MM.1S (cell line): ENCODE results near the gene USP13.

ENCODE experiments used
- DNase-seq: peaks from one replicate; pipeline ENCODE4 v3.0.0-alpha.2; 2015
- H2AFZ ChIP-seq: fragments of 300-600 bp; sonication (generic); 2 replicates; pipeline ENCODE4 v1.6.0; 2016; ENCODE audit warnings: antibody characterized with exemption, low read length
- H3F3A ChIP-seq: fragments of 300-600 bp; sonication (generic); 2 replicates; pipeline ENCODE4 v1.6.1; 2016; ENCODE audit warnings: mild to moderate bottlenecking, antibody characterized with exemption, low read length, moderate library complexity, mixed read lengths; ENCODE audit not compliant: insufficient read depth
- H3K27ac ChIP-seq: fragments of 300-600 bp; sonication (generic); 2 replicates; pipeline ENCODE4 v1.5.1; 2016; ENCODE audit warnings: mild to moderate bottlenecking, low read length
- H3K27me3 ChIP-seq: fragments of 300-600 bp; sonication (generic); replicated peaks from 2 replicates; pipeline ENCODE4 v1.6.0; 2016; ENCODE audit warnings: low read length; ENCODE audit not compliant: insufficient read depth
- H3K36me3 ChIP-seq: fragments of 300-600 bp; sonication (generic); replicated peaks from 2 replicates; pipeline ENCODE4 v1.6.1; 2016; ENCODE audit warnings: mild to moderate bottlenecking, low read length, mixed read lengths; ENCODE audit not compliant: insufficient read depth
- H3K4me1 ChIP-seq: fragments of 300-600 bp; sonication (generic); 2 replicates; pipeline ENCODE4 v1.6.1; 2016; ENCODE audit warnings: low read length, mixed read lengths
- H3K4me2 ChIP-seq: fragments of 300-600 bp; sonication (generic); 2 replicates; pipeline ENCODE4 v1.6.0; 2016; ENCODE audit warnings: low read depth, low read length
- H3K4me3 ChIP-seq: fragments of 300-600 bp; sonication (generic); 2 replicates; pipeline ENCODE4 v1.5.1; 2016; ENCODE audit warnings: low read length, mixed read lengths
- H3K79me2 ChIP-seq: fragments of 300-600 bp; sonication (generic); 2 replicates; pipeline ENCODE4 v1.6.1; 2016; ENCODE audit warnings: mixed run types, low read length, mixed read lengths
- H3K9ac ChIP-seq: fragments of 300-600 bp; sonication (generic); 2 replicates; pipeline ENCODE4 v1.6.1; 2016; ENCODE audit warnings: low read length, mixed read lengths
- H3K9me2 ChIP-seq: fragments of 300-600 bp; sonication (generic); replicated peaks from 2 replicates; pipeline ENCODE4 v1.6.1; 2016; ENCODE audit warnings: mild to moderate bottlenecking, low read length, mixed read lengths; ENCODE audit not compliant: insufficient read depth
- H3K9me3 ChIP-seq: fragments of 300-600 bp; sonication (generic); replicated peaks from 2 replicates; pipeline ENCODE4 v1.6.1; 2016; ENCODE audit warnings: mild to moderate bottlenecking, low read length, mixed read lengths; ENCODE audit not compliant: insufficient read depth
- H4K20me1 ChIP-seq: fragments of 300-600 bp; sonication (generic); 2 replicates; pipeline ENCODE4 v1.6.1; 2016; ENCODE audit warnings: mild to moderate bottlenecking, low read length, moderate library complexity, mixed read lengths; ENCODE audit not compliant: insufficient read depth
- EZH2 ChIP-seq: fragments of 300-600 bp; sonication (generic); optimal IDR thresholded peaks from 2 replicates; pipeline ENCODE3; 2017; ENCODE audit warnings: low read depth, mild to moderate bottlenecking, antibody characterized with exemption, low read length, mixed read lengths
- EZH2phosphoT487 ChIP-seq: fragments of 300-600 bp; sonication (generic); IDR thresholded peaks from 2 replicates; pipeline ENCODE4 v1.6.1; 2018; ENCODE audit warnings: antibody characterized with exemption, low read length
- TF ChIP-seq, protein P1 (sequence below): fragments of 300-600 bp; sonication (generic); IDR thresholded peaks from 2 replicates; pipeline ENCODE4 v1.5.1; 2016; ENCODE audit warnings: antibody characterized with exemption, low read length, mixed read lengths

USP13 gene

DNA sequence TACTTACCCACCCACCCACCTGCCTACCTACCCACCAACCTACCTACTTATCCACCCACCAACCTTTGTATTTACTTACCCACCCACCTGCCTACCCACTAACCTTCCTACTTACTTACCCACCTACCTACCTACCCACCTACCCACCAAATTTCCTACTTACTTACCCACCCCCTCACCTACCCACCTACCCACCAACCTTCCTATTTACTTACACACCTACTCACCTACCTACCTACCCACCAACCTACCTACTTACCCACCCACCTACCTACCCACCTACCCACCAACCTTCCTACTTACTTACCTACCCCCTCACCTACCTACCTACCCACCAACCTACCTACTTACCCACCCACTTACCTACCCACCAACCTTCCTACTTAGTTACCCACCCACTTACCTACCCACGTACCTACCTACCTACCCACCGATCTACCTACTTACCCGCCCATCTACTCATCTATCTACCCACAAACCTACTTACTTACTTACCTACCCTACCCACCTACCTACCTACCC lies 179.6 kb downstream of the USP13 start:
- no peaks in the 10 kb centered on the region for H3K9me2 ChIP-seq
- TF ChIP-seq, protein P1, sequence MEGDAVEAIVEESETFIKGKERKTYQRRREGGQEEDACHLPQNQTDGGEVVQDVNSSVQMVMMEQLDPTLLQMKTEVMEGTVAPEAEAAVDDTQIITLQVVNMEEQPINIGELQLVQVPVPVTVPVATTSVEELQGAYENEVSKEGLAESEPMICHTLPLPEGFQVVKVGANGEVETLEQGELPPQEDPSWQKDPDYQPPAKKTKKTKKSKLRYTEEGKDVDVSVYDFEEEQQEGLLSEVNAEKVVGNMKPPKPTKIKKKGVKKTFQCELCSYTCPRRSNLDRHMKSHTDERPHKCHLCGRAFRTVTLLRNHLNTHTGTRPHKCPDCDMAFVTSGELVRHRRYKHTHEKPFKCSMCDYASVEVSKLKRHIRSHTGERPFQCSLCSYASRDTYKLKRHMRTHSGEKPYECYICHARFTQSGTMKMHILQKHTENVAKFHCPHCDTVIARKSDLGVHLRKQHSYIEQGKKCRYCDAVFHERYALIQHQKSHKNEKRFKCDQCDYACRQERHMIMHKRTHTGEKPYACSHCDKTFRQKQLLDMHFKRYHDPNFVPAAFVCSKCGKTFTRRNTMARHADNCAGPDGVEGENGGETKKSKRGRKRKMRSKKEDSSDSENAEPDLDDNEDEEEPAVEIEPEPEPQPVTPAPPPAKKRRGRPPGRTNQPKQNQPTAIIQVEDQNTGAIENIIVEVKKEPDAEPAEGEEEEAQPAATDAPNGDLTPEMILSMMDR, result no peak
- TF ChIP-seq EZH2phosphoT487 (no peak), EZH2 (no peak)
- H2AFZ ChIP-seq, result no peak overlapping the region
- H3K4me1 ChIP-seq, result 0 out of 2 replicates have a peak, but pooled peaks cover 3% of the 10 kb centered on the region
- no peaks in the 10 kb centered on the region for H3K79me2 ChIP-seq
- DNase-seq, result no peak
- no peaks in the 10 kb centered on the region for H3F3A ChIP-seq
- no peaks in the 10 kb centered on the region for H4K20me1 ChIP-seq
- no peaks in the 10 kb centered on the region for H3K27me3 ChIP-seq
- no peak overlapping the region for H3K9ac ChIP-seq
- no peak overlapping the region for H3K27ac ChIP-seq
- no peaks in the 10 kb centered on the region for H3K9me3 ChIP-seq
- H3K4me2 ChIP-seq, result no peak overlapping the region
- no peak overlapping the region for H3K4me3 ChIP-seq
- H3K36me3 ChIP-seq, result no peaks in the 10 kb centered on the region

DNA sequence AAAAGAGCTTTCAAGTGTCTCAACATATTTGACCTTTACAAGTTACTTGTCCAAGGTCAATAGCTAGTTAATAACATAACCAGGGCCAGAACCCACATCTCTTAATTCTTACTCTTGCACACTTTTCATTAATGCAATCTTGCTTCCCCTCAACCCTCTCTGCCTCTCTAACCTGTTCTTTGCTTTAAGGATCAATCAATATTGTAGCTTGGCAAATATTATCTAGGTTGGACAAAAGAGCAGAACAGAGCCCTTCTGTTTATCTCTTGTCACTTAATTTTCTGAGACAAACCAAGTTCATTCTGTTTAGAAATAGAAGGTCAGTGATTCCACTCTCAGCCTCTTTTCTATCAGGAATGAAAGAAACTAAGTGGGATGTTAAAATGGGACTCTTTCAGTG lies 180.5 kb downstream of the USP13 start:
- H3K4me3 ChIP-seq, result no peak overlapping the region
- no peaks in the 10 kb centered on the region for H3K36me3 ChIP-seq
- no peak overlapping the region for H2AFZ ChIP-seq
- H3K4me1 ChIP-seq, result 0 out of 2 replicates have a peak, but pooled peaks cover 2% of the 10 kb centered on the region
- H3K4me2 ChIP-seq, result no peak overlapping the region
- H3K9ac ChIP-seq, result no peak overlapping the region
- H3K27ac ChIP-seq, result no peak overlapping the region
- no peaks in the 10 kb centered on the region for H3K9me2 ChIP-seq
- H4K20me1 ChIP-seq, result no peaks in the 10 kb centered on the region
- TF ChIP-seq, protein P1, result no peak
- TF ChIP-seq EZH2, result no peak
- no peak for TF ChIP-seq EZH2phosphoT487
- H3K79me2 ChIP-seq, result no peaks in the 10 kb centered on the region
- H3F3A ChIP-seq, result no peaks in the 10 kb centered on the region
- DNase-seq, result no peak
- no peaks in the 10 kb centered on the region for H3K27me3 ChIP-seq
- H3K9me3 ChIP-seq, result no peaks in the 10 kb centered on the region

DNA sequence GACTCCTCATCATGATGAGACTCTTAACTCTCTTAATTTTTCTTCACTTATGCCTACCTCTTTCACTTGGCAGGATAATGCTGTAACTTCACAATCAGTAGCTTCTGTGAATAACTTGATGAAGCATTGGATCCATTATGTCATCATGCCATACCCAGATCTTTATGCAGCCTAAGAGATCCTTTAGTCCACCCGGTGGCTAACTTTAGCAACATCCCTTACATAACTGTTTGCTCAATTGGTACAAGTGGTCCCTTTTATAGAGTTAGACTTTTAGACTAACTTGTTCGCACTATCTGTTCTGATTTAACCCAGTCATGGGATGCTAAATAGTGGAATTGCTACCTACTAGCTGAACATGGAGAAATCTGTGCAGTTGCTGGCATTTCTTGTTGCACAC lies 184.5 kb downstream of the USP13 start:
- Histone ChIP-seq H2AFZ (no peak overlapping the region), H3K79me2 (no peaks in the 10 kb centered on the region), H3K27ac (no peak overlapping the region), H3K9me2 (no peaks in the 10 kb centered on the region), H3K9ac (no peak overlapping the region), H3K9me3 (no peaks in the 10 kb centered on the region), H3K4me3 (no peak overlapping the region), H4K20me1 (no peaks in the 10 kb centered on the region), H3K27me3 (no peaks in the 10 kb centered on the region), H3K4me1 (no peaks in the 10 kb centered on the region), H3F3A (no peaks in the 10 kb centered on the region), H3K36me3 (no peaks in the 10 kb centered on the region), H3K4me2 (no peak overlapping the region)
- TF ChIP-seq EZH2 (no peak), EZH2phosphoT487 (no peak)
- TF ChIP-seq, protein P1, result no peak
- DNase-seq, result no peak
